ENCODE results near the gene FOXI3.
"Not testable (repeated sequence)": the region's sequence is repeated elsewhere in the genome, so short reads cannot be mapped to it uniquely, and the experiment has no call there.

FOXI3 gene

GRCh38 chr2:88429929-88430328 is 22.6 kb downstream of the FOXI3 start:
- no peaks in the 10 kb centered on the region for H3K27me3 ChIP-seq (replicated peaks; ENCODE audit: control insufficient read depth, insufficient read depth, low read length)
- DNase-seq (ENCODE audit: extremely low read depth, insufficient read length) = no peak
- no peak for TF ChIP-seq CTCF (IDR thresholded peaks at IDR 0.05; ENCODE audit: insufficient read depth, low read length, poor library complexity, severe bottlenecking)
- H3K4me3 ChIP-seq (replicated peaks; ENCODE audit: low read depth, low read length) = no peak overlapping the region
- no peaks in the 10 kb centered on the region for H3K36me3 ChIP-seq (ENCODE audit: control insufficient read depth, insufficient read depth, low read length)

- no peak for TF ChIP-seq CTCF (IDR thresholded peaks at IDR 0.05; ENCODE audit: insufficient read depth, low read length, poor library complexity, severe bottlenecking)
- H3K36me3 ChIP-seq (ENCODE audit: control insufficient read depth, insufficient read depth, low read length) = no peaks in the 10 kb centered on the region
- H3K4me3 ChIP-seq (replicated peaks; ENCODE audit: low read depth, low read length) = no peak overlapping the region
- no peaks in the 10 kb centered on the region for H3K27me3 ChIP-seq (replicated peaks; ENCODE audit: control insufficient read depth, insufficient read depth, low read length)
- DNase-seq (ENCODE audit: extremely low read depth, insufficient read length) = no peak
These were observed 28.8 kb downstream of the FOXI3 start for GRCh38 chr2:88423733-88424132.

GRCh38 chr2:88419051-88419450 is 33.4 kb downstream of the FOXI3 start:
- DNase-seq (ENCODE audit: extremely low read depth, insufficient read length); H3K27me3 ChIP-seq (replicated peaks; ENCODE audit: control insufficient read depth, insufficient read depth, low read length); H3K36me3 ChIP-seq (ENCODE audit: control insufficient read depth, insufficient read depth, low read length); H3K4me3 ChIP-seq (replicated peaks; ENCODE audit: low read depth, low read length): not testable (repeated sequence)

- H3K27me3 ChIP-seq (replicated peaks; ENCODE audit: control insufficient read depth, insufficient read depth, low read length) = no peaks in the 10 kb centered on the region
- TF ChIP-seq CTCF (IDR thresholded peaks at IDR 0.05; ENCODE audit: insufficient read depth, low read length, poor library complexity, severe bottlenecking) = no peak
- no peak for DNase-seq (ENCODE audit: extremely low read depth, insufficient read length)
- no peaks in the 10 kb centered on the region for H3K36me3 ChIP-seq (ENCODE audit: control insufficient read depth, insufficient read depth, low read length)
- no peak overlapping the region for H3K4me3 ChIP-seq (replicated peaks; ENCODE audit: low read depth, low read length)
These were observed 36.4 kb downstream of the FOXI3 start for GRCh38 chr2:88416016-88416663.

- not testable (repeated sequence) for H3K4me3 ChIP-seq (replicated peaks; ENCODE audit: low read depth, low read length); H3K36me3 ChIP-seq (ENCODE audit: control insufficient read depth, insufficient read depth, low read length); H3K27me3 ChIP-seq (replicated peaks; ENCODE audit: control insufficient read depth, insufficient read depth, low read length); DNase-seq (ENCODE audit: extremely low read depth, insufficient read length)
These were observed 43.6 kb downstream of the FOXI3 start for GRCh38 chr2:88408870-88409269.

- no peaks in the 10 kb centered on the region; the same call in none of the 2 replicates for H3K27me3 ChIP-seq (replicated peaks; ENCODE audit: control insufficient read depth, insufficient read depth, low read length)
These were observed 52.3 kb downstream of the FOXI3 start for GRCh38 chr2:88400037-88400767.

More at GRCh38 chr2:88400037-88400767, 52.3 kb downstream of the FOXI3 start:
- TF ChIP-seq CTCF (IDR thresholded peaks at IDR 0.05; ENCODE audit: insufficient read depth, low read length, poor library complexity, severe bottlenecking) = no peak
- Histone ChIP-seq H3K4me3 (replicated peaks; ENCODE audit: low read depth, low read length) (no peak overlapping the region), H3K36me3 (ENCODE audit: control insufficient read depth, insufficient read depth, low read length) (no peaks in the 10 kb centered on the region)
- no peak for DNase-seq (ENCODE audit: extremely low read depth, insufficient read length)

All from GM06990 (cell line).